IMR-90 (cell line): Measurements from ENCODE around the gene EPB41L1. TPM values are rescaled to one million over a fixed set of nuclear protein-coding genes. Genes with fewer than 3 reads are reported as not detected.

Source experiments
- ATAC-seq: fragments of 200-7000 bp; cut with Tn5 transposase; 2 replicates; pipeline ENCODE4 v1.9.1; 2020; ENCODE audit warnings: low read depth, mild to moderate bottlenecking, moderate library complexity
- BruUV-seq: library from RNA; stranded (reverse); fragments of 400-500 nt; replicated peaks from 2 replicates; lab custom pipeline; 2021; lab: Mats Ljungman, UMichigan
- CTCF ChIA-PET: fragments of 300-600 bp; formaldehyde crosslinking; extraction: SDS; loops from one replicate; lab custom pipeline; 2021; ENCODE audit warnings: antibody characterized with exemption; lab: Yijun Ruan, JAX
- POLR2A ChIA-PET: fragments of 300-600 bp; sonication (Branson Sonifier 250); formaldehyde crosslinking; loops from one replicate; lab custom pipeline; 2022; ENCODE audit warnings: antibody characterized with exemption; ENCODE audit not compliant: unreplicated experiment; lab: Charles Lee
- DNase-seq: peaks from one replicate; pipeline ENCODE4 v3.0.0; 2013
- H2AFZ ChIP-seq: replicated peaks from 2 replicates; pipeline ENCODE3; 2013; ENCODE audit warnings: low read length, mild to moderate bottlenecking; ENCODE audit not compliant: poor library complexity
- H2AK5ac ChIP-seq: 2 replicates; pipeline ENCODE4 v1.6.1; 2013; ENCODE audit warnings: low read depth, low read length, inconsistent platforms
- H2AK9ac ChIP-seq: replicated peaks from 2 replicates; pipeline ENCODE3; 2013; ENCODE audit warnings: mild to moderate bottlenecking, low read depth, low read length, moderate library complexity; ENCODE audit not compliant: poor library complexity
- H2BK120ac ChIP-seq: 2 replicates; pipeline ENCODE4 v1.6.1; 2013; ENCODE audit warnings: low read depth, low read length, inconsistent platforms
- H2BK15ac ChIP-seq: 3 replicates; pipeline ENCODE4 v1.6.1; 2013; ENCODE audit warnings: low read depth, low read length, inconsistent platforms
- H2BK20ac ChIP-seq: 2 replicates; pipeline ENCODE4 v1.6.1; 2013; ENCODE audit warnings: low read depth, mild to moderate bottlenecking, inconsistent platforms, low read length, moderate library complexity
- H2BK5ac ChIP-seq: 2 replicates; pipeline ENCODE4 v1.6.1; 2013; ENCODE audit warnings: mild to moderate bottlenecking, low read depth, low read length, inconsistent platforms; ENCODE audit not compliant: poor library complexity, severe bottlenecking
- H3K14ac ChIP-seq: replicated peaks from 2 replicates; pipeline ENCODE4 v1.6.1; 2013; ENCODE audit warnings: low read depth, low read length, inconsistent platforms
- H3K18ac ChIP-seq: 2 replicates; pipeline ENCODE4 v1.6.1; 2013; ENCODE audit warnings: low read depth, low read length, control low read depth
- H3K23ac ChIP-seq: 2 replicates; pipeline ENCODE4 v1.6.1; 2013; ENCODE audit warnings: low read depth, low read length, inconsistent platforms
- H3K27ac ChIP-seq: 2 replicates; pipeline ENCODE4 v1.5.1; 2013; ENCODE audit warnings: mild to moderate bottlenecking, control low read depth, low read length; ENCODE audit not compliant: insufficient read depth
- H3K27me3 ChIP-seq: 2 replicates; pipeline ENCODE4 v1.6.1; 2013; ENCODE audit warnings: low read length; ENCODE audit not compliant: control insufficient read depth, insufficient read depth
- H3K36me3 ChIP-seq: 2 replicates; pipeline ENCODE4 v1.6.1; 2013; ENCODE audit warnings: low read length, mixed read lengths; ENCODE audit not compliant: control insufficient read depth, insufficient read depth
- H3K4ac ChIP-seq: 2 replicates; pipeline ENCODE4 v1.6.1; 2013; ENCODE audit warnings: low read depth, low read length, inconsistent platforms
- H3K4me1 ChIP-seq: 2 replicates; pipeline ENCODE4 v1.6.1; 2013; ENCODE audit warnings: low read length, mixed read lengths; ENCODE audit not compliant: control insufficient read depth, insufficient read depth
- H3K4me2 ChIP-seq: 2 replicates; pipeline ENCODE4 v1.6.1; 2013; ENCODE audit warnings: low read depth, mild to moderate bottlenecking, control low read depth, low read length, moderate library complexity
- H3K4me3 ChIP-seq: 2 replicates; pipeline ENCODE4 v1.5.1; 2013; ENCODE audit warnings: low read depth, mild to moderate bottlenecking, control low read depth, low read length, moderate library complexity; ENCODE audit not compliant: insufficient read depth
- H3K56ac ChIP-seq: 2 replicates; pipeline ENCODE4 v1.6.1; 2013; ENCODE audit warnings: low read length, inconsistent platforms; ENCODE audit not compliant: insufficient read depth; ENCODE audit errors: extremely low read depth
- H3K79me1 ChIP-seq, 2 experiments: 2 replicates each; pipeline ENCODE4 v1.6.1; 2013; ENCODE audit warnings: low read length in 2 of 2, inconsistent platforms in 1 of 2, low read depth in 1 of 2
- H3K9ac ChIP-seq: 2 replicates; pipeline ENCODE4 v1.6.1; 2013; ENCODE audit warnings: low read depth, low read length, control low read depth
- H3K9me1 ChIP-seq: 2 replicates; pipeline ENCODE4 v1.6.1; 2013; ENCODE audit warnings: low read length, inconsistent platforms; ENCODE audit not compliant: insufficient read depth
- H3K9me3 ChIP-seq: 2 replicates; pipeline ENCODE4 v1.6.1; 2013; ENCODE audit warnings: low read length; ENCODE audit not compliant: control insufficient read depth, insufficient read depth
- H4K20me1 ChIP-seq: 2 replicates; pipeline ENCODE4 v1.6.1; 2013; ENCODE audit warnings: low read length, inconsistent platforms; ENCODE audit not compliant: insufficient read depth
- H4K5ac ChIP-seq: 2 replicates; pipeline ENCODE4 v1.6.1; 2013; ENCODE audit warnings: mild to moderate bottlenecking, low read depth, low read length, control low read depth
- H4K8ac ChIP-seq, 2 experiments: 2 replicates each; pipeline ENCODE4 v1.6.1; 2013; ENCODE audit warnings: low read depth in 2 of 2, low read length in 2 of 2, control low read depth in 1 of 2, inconsistent platforms in 1 of 2
- H4K91ac ChIP-seq: 2 replicates; pipeline ENCODE4 v1.6.1; 2013; ENCODE audit warnings: low read depth, low read length, inconsistent platforms; ENCODE audit not compliant: insufficient read depth
- BHLHE40 ChIP-seq: fragments of 150-350 bp; IDR thresholded peaks from 2 replicates; pipeline ENCODE4 v1.6.1; 2016; ENCODE audit warnings: mild to moderate bottlenecking, low read depth, low read length
- CEBPB ChIP-seq: IDR thresholded peaks from 2 replicates; pipeline ENCODE4 v1.6.1; 2012; ENCODE audit warnings: low read depth, low read length, improper control_type of control experiment
- CHD1 ChIP-seq: IDR thresholded peaks from 2 replicates; pipeline ENCODE4 v1.6.1; 2012; ENCODE audit warnings: low read depth, low read length, improper control_type of control experiment
- CTCF ChIP-seq: conservative IDR thresholded peaks from 2 replicates; pipeline ENCODE4 v1.5.1; 2012; ENCODE audit warnings: mild to moderate bottlenecking, low read depth, low read length, improper control_type of control experiment
- ELK1 ChIP-seq: fragments of 150-350 bp; IDR thresholded peaks from 2 replicates; pipeline ENCODE4 v1.6.1; 2016; ENCODE audit warnings: low read depth, mild to moderate bottlenecking, low read length, moderate library complexity, borderline replicate concordance
- FOS ChIP-seq: fragments of 150-350 bp; IDR thresholded peaks from 2 replicates; pipeline ENCODE4 v1.6.1; 2016; ENCODE audit warnings: low read depth, low read length
- MAFK ChIP-seq: IDR thresholded peaks from 2 replicates; pipeline ENCODE4 v1.6.1; 2012; ENCODE audit warnings: low read depth, low read length, improper control_type of control experiment
- MAZ ChIP-seq: IDR thresholded peaks from 2 replicates; pipeline ENCODE4 v1.6.1; 2012; ENCODE audit warnings: low read depth, mild to moderate bottlenecking, low read length, improper control_type of control experiment, moderate library complexity, borderline replicate concordance
- MXI1 ChIP-seq: IDR thresholded peaks from 2 replicates; pipeline ENCODE4 v1.6.1; 2012; ENCODE audit warnings: low read depth, mild to moderate bottlenecking, low read length, moderate library complexity, borderline replicate concordance
- NFE2L2 ChIP-seq: fragments of 150-350 bp; IDR thresholded peaks from 2 replicates; pipeline ENCODE4 v1.6.1; 2016; ENCODE audit warnings: low read depth, mild to moderate bottlenecking, low read length
- POLR2A ChIP-seq: IDR thresholded peaks from 2 replicates; pipeline ENCODE4 v1.6.1; 2012; ENCODE audit warnings: mild to moderate bottlenecking, low read depth, low read length
- RAD21 ChIP-seq: IDR thresholded peaks from 2 replicates; pipeline ENCODE4 v1.6.1; 2012; ENCODE audit warnings: low read length, improper control_type of control experiment
- RCOR1 ChIP-seq: IDR thresholded peaks from 2 replicates; pipeline ENCODE4 v1.6.1; 2012; ENCODE audit warnings: mild to moderate bottlenecking, low read length, improper control_type of control experiment; ENCODE audit not compliant: insufficient replicate concordance
- RFX5 ChIP-seq: IDR thresholded peaks from 2 replicates; pipeline ENCODE4 v1.8.0; 2012; ENCODE audit warnings: low read depth, mild to moderate bottlenecking, low read length, moderate library complexity
- SMC3 ChIP-seq: fragments of 150-350 bp; IDR thresholded peaks from 2 replicates; pipeline ENCODE4 v1.6.1; 2016; ENCODE audit warnings: low read depth, mild to moderate bottlenecking, antibody characterized with exemption, low read length, moderate library complexity
- USF2 ChIP-seq: fragments of 150-350 bp; IDR thresholded peaks from 2 replicates; pipeline ENCODE4 v1.6.1; 2017; ENCODE audit warnings: mild to moderate bottlenecking, antibody characterized with exemption, low read length, low read depth
- WGBS, 2 experiments: methylation state at CpG; one replicate each; pipeline versions ENCODE4 v1.1.5 to v1.1.7; 2013; ENCODE audit warnings: missing lambda C conversion rate in 2 of 2; ENCODE audit not compliant: insufficient read length in 1 of 2; ENCODE audit errors: extremely low coverage in 2 of 2; 5-methylcytosine and 5-hydroxymethylcytosine counted together
- dilution Hi-C: fragments of 300-500 bp; cut with HindIII; formaldehyde crosslinking; loops from one replicate; pipeline ENCODE4 v1.14.3; 2018; ENCODE audit warnings: low sequenced_read_pairs; ENCODE audit not compliant: unreplicated experiment
- in situ Hi-C: fragments of 300-500 bp; cut with MboI; formaldehyde crosslinking; loops from 3 replicates; pipeline ENCODE4 v1.14.3; 2019; ENCODE audit warnings: low sequenced_read_pairs, inconsistent platforms, mixed read lengths
- intact Hi-C: fragments of 100-400 bp; cut with micrococcal nuclease; formaldehyde crosslinking; loops from 2 replicates; pipeline ENCODE4 v1.10.0; 2022
- polyA plus RNA-seq, 3 experiments: library from polyadenylated mRNA; depleted of rRNA; stranded (reverse); fragments of >200 nt; gene quantifications; 2 replicates each; pipeline ENCODE4 v1.2.3, GENCODE V29; 2012; ENCODE audit warnings: low replicate concordance in 1 of 3
- total RNA-seq: library from RNA; depleted of rRNA; stranded (reverse); fragments of >200 nt; gene quantifications from 2 replicates; pipeline ENCODE4 v1.2.3, GENCODE V29; 2012

EPB41L1 gene
- total and polyA plus RNA-seq, 2 of the 4 experiments (the other 2 are of a cell fraction), result 12.5 to 33.7 TPM

- CTCF ChIA-PET, result interaction anchor here (0.8 to 2.8 kb wide), 2 partner anchors 41 to 44 kb away, joined by 3 to 8 read pairs; no protein-coding TSS in a partner anchor
- in situ Hi-C loops, result loop anchor here (5.0 kb wide), 1 partner anchor 39 kb away; no protein-coding TSS in a partner anchor
- Histone ChIP-seq H3K9ac (no peak overlapping the region), H3K4ac (no peak overlapping the region), H3K4me3 (no peak overlapping the region), H4K8ac (no peak overlapping the region), H4K5ac (no peak overlapping the region), H2BK20ac (no peak overlapping the region), H3K23ac (no peak overlapping the region), H3K56ac (no peak overlapping the region), H3K18ac (no peak overlapping the region), H2AFZ (no peak overlapping the region), H3K27ac (no peak overlapping the region), H2BK15ac (no peak overlapping the region), H4K91ac (no peak overlapping the region), H3K27me3 (no peaks in the 10 kb centered on the region), H2BK120ac (no peak overlapping the region), H4K20me1 (peaks cover 29% of the 10 kb centered on the region), H2AK9ac (no peak overlapping the region), H2BK5ac (no peak overlapping the region), H3K14ac (no peak overlapping the region), H3K4me1 (peaks cover 13% of the 10 kb centered on the region), H3K9me1 (peaks cover 11% of the 10 kb centered on the region), H3K9me3 (no peaks in the 10 kb centered on the region), H3K36me3 (no peaks in the 10 kb centered on the region), H3K79me1 (peaks cover 6 to 27% of the 10 kb centered on the region in 2 experiments; a peak in 3 of 4 replicates), H2AK5ac (no peak overlapping the region), H3K4me2 (no peak overlapping the region)
- DNase-seq, result no peak
- 67% methylated on average over 3 of the region's 9 CpGs; no CpG with 5 or more reads in 1 of the 2 experiments for WGBS, 2 experiments
- BruUV-seq, result no TSS peak
- dilution Hi-C loops, result no loop called here
- TF ChIP-seq NFE2L2, result no peak
- TF ChIP-seq RAD21, result no peak
- no peak for TF ChIP-seq MAZ
- TF ChIP-seq FOS, result no peak
- no peak for TF ChIP-seq SMC3
- no peak for TF ChIP-seq MAFK
- no peak for TF ChIP-seq CHD1
- no peak for TF ChIP-seq MXI1
- TF ChIP-seq POLR2A, result no peak
- TF ChIP-seq USF2, result no peak
- no peak for TF ChIP-seq CEBPB
- no peak for TF ChIP-seq ELK1
- TF ChIP-seq RFX5, result no peak
- no peak for TF ChIP-seq RCOR1
- no peak for TF ChIP-seq BHLHE40
- no peak for TF ChIP-seq CTCF
- intact Hi-C loops, result no loop called here
- no peak for ATAC-seq
- POLR2A ChIA-PET, result no interaction called here
These were observed 3.7 kb downstream of the EPB41L1 start for GRCh38 chr20:36158160-36158741.
